Measurements from ENCODE around the gene C6orf163.

DNA sequence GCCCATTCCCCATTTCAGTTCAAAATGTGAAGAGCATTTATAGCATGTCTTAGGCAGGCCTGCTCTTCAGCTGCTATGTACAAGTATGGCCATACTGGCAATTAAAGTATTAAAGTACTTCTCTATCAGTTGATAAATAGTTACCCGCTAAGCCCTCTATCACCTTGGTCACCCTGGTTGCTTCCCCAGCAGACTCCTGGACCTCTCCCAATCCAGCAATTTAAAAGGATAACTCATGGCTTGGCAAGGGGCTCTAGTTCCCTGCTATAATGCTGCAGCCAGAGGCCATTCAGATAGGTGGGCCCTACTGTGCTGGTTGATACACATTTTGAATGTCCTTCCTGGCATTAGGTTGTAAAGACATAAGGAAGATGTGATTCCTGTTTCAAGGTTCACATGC, 7.0 kb downstream of the C6orf163 start:
- TF ChIP-seq POLR2AphosphoS5 (IDR thresholded peaks at IDR 0.05) (no peak), POLR2A (IDR thresholded peaks at IDR 0.05) (no peak)
